SK-N-SH (cell line): Measurements from ENCODE around the gene PCDHGC4. TPM values are rescaled to one million over a fixed set of nuclear protein-coding genes. Genes with fewer than 3 reads are reported as not detected.

Source experiments
- CTCF ChIA-PET: fragments of 300-600, 350-600 bp; formaldehyde crosslinking; extraction: SDS; loops from one replicate; lab custom pipeline; 2021; lab: Yijun Ruan, JAX
- POLR2A ChIA-PET: fragments of 350-600 bp; sonication (Branson Sonifier 250); formaldehyde crosslinking; extraction: SDS; loops from one replicate; lab custom pipeline; 2020; ENCODE audit warnings: antibody characterized with exemption, inconsistent platforms; lab: Yijun Ruan, JAX
- DNase-seq: peaks from one replicate; pipeline ENCODE4 v3.0.0; 2012
- H2AFZ ChIP-seq: fragments of 200-600 bp; sonication (generic); 2 replicates; pipeline ENCODE4 v1.8.1; 2016; ENCODE audit warnings: antibody characterized with exemption, mild to moderate bottlenecking, low read depth
- H3F3A ChIP-seq: fragments of 200-600 bp; sonication (generic); replicated peaks from 2 replicates; pipeline ENCODE3; 2016; ENCODE audit warnings: antibody characterized with exemption, mild to moderate bottlenecking; ENCODE audit not compliant: insufficient read depth
- H3K27ac ChIP-seq, 2 experiments: fragments of 200-500 bp in 1 of 2; fragments of 200-600 bp in 1 of 2; sonication (Bioruptor generic) in 1 of 2; sonication (generic), shearing (Covaris generic) in 1 of 2; 2 replicates each; pipeline versions ENCODE4 v1.5.1 to v1.6.1; 2014 to 2016; ENCODE audit warnings: low read depth in 2 of 2, inconsistent platforms in 1 of 2, low read length in 1 of 2, mild to moderate bottlenecking in 1 of 2, mixed read lengths in 1 of 2
- H3K27me3 ChIP-seq: fragments of 200-600 bp; sonication (generic), shearing (Covaris generic); 2 replicates; pipeline ENCODE4 v1.6.1; 2016; ENCODE audit warnings: mixed run types; ENCODE audit not compliant: insufficient read depth
- H3K36me3 ChIP-seq, 2 experiments: fragments of 200-500 bp in 1 of 2; fragments of 200-600 bp in 1 of 2; sonication (Bioruptor generic) in 1 of 2; sonication (generic) in 1 of 2; replicated peaks in 1 of 2; 2 replicates each; pipeline versions ENCODE3 to v1.5.1; 2014 to 2016; ENCODE audit warnings: low read length in 1 of 2, mild to moderate bottlenecking in 1 of 2; ENCODE audit not compliant: insufficient read depth in 2 of 2, control insufficient read depth in 1 of 2
- H3K4me1 ChIP-seq, 2 experiments: fragments of 200-500 bp in 1 of 2; fragments of 200-600 bp in 1 of 2; sonication (Bioruptor generic) in 1 of 2; sonication (generic), shearing (Covaris generic) in 1 of 2; 2 replicates each; pipeline versions ENCODE4 v1.5.1 to v1.6.1; 2014 to 2016; ENCODE audit warnings: low read depth in 1 of 2, low read length in 1 of 2, mixed run types in 1 of 2; ENCODE audit not compliant: insufficient read depth in 2 of 2, control insufficient read depth in 1 of 2
- H3K4me2 ChIP-seq: fragments of 200-600 bp; sonication (generic), shearing (Covaris generic); 2 replicates; pipeline ENCODE4 v1.6.1; 2017; ENCODE audit warnings: mixed run types
- H3K4me3 ChIP-seq, 2 experiments: fragments of 200-500 bp in 1 of 2; fragments of 200-600 bp in 1 of 2; sonication (Bioruptor generic) in 1 of 2; sonication (generic), shearing (Covaris generic) in 1 of 2; 2 replicates each; pipeline versions ENCODE4 v1.5.1 to v1.8.1; 2014 to 2016; ENCODE audit warnings: low read depth in 2 of 2, inconsistent platforms in 1 of 2, low read length in 1 of 2, mild to moderate bottlenecking in 1 of 2, mixed read lengths in 1 of 2, moderate library complexity in 1 of 2
- H3K79me2 ChIP-seq: fragments of 200-600 bp; sonication (generic); 2 replicates; pipeline ENCODE4 v1.8.1; 2017; ENCODE audit warnings: mild to moderate bottlenecking; ENCODE audit not compliant: insufficient read depth
- H3K9ac ChIP-seq: fragments of 200-600 bp; sonication (generic); 2 replicates; pipeline ENCODE4 v1.6.1; 2017; ENCODE audit warnings: mixed run types
- H3K9me2 ChIP-seq: fragments of 200-600 bp; sonication (generic); 2 replicates; pipeline ENCODE4 v1.6.1; 2017; ENCODE audit warnings: mixed run types
- H3K9me3 ChIP-seq: fragments of 200-600 bp; sonication (generic); 2 replicates; pipeline ENCODE4 v1.6.1; 2017; ENCODE audit warnings: mixed run types, mild to moderate bottlenecking, moderate library complexity
- H4K20me1 ChIP-seq: fragments of 200-600 bp; sonication (generic); 2 replicates; pipeline ENCODE4 v1.6.1; 2017; ENCODE audit warnings: mild to moderate bottlenecking, mixed run types; ENCODE audit not compliant: insufficient read depth
- CHD2 ChIP-seq: fragments of 150-350 bp; IDR thresholded peaks from 2 replicates; pipeline ENCODE4 v1.6.1; 2018; ENCODE audit warnings: low read length; ENCODE audit not compliant: partially characterized antibody
- ELF1 ChIP-seq: IDR thresholded peaks from 2 replicates; pipeline ENCODE4 v1.4.0; 2012
- FOSL2 ChIP-seq: IDR thresholded peaks from 2 replicates; pipeline ENCODE4 v1.4.0; 2012; ENCODE audit warnings: low read depth, mild to moderate bottlenecking, moderate library complexity, borderline replicate concordance
- GABPA ChIP-seq: IDR thresholded peaks from 2 replicates; pipeline ENCODE4 v1.4.0; 2012; ENCODE audit warnings: low read depth, mild to moderate bottlenecking
- MEF2A ChIP-seq: IDR thresholded peaks from 2 replicates; pipeline ENCODE4 v1.4.0; 2012; ENCODE audit warnings: low read depth, borderline replicate concordance
- NFIC ChIP-seq: IDR thresholded peaks from 2 replicates; pipeline ENCODE4 v1.4.0; 2012; ENCODE audit warnings: borderline replicate concordance
- SMC3 ChIP-seq: IDR thresholded peaks from 2 replicates; pipeline ENCODE4 v1.6.1; 2012; ENCODE audit warnings: low read depth, low read length, improper control_type of control experiment
- TCF12 ChIP-seq: IDR thresholded peaks from 2 replicates; pipeline ENCODE4 v1.4.0; 2012
- WGBS: methylation state at CpG from one replicate; pipeline ENCODE4 v1.1.6; 2017; ENCODE audit warnings: low lambda C conversion rate; 5-methylcytosine and 5-hydroxymethylcytosine counted together
- polyA plus RNA-seq, 3 experiments: library from polyadenylated mRNA; depleted of rRNA; stranded (reverse); fragments of >200 nt; gene quantifications; 2 replicates each; pipeline ENCODE4 v1.2.3, GENCODE V29; 2012
- TF ChIP-seq, protein P1 (sequence below): fragments of 150-350 bp; IDR thresholded peaks from 2 replicates; pipeline ENCODE4 v1.6.1; 2017; ENCODE audit warnings: antibody characterized with exemption, low read length, low read depth, borderline replicate concordance
- TF ChIP-seq, protein P2 (sequence below): IDR thresholded peaks from 2 replicates; pipeline ENCODE4 v1.4.0; 2012; ENCODE audit warnings: low read depth
- TF ChIP-seq, protein P3 (sequence below): IDR thresholded peaks from 2 replicates; pipeline ENCODE4; 2012
- TF ChIP-seq, protein P4 (sequence below): IDR thresholded peaks from 2 replicates; pipeline ENCODE4 v1.4.0; 2012; ENCODE audit warnings: low read depth, borderline replicate concordance
- TF ChIP-seq, protein P5 (sequence below): IDR thresholded peaks from 2 replicates; pipeline ENCODE4 v1.4.0; 2012; ENCODE audit warnings: low read depth, borderline replicate concordance

The PCDHGC4 gene
- polyA plus RNA-seq, 1 of the 3 experiments (the other 2 are of a cell fraction) = 0.53 TPM

DNA sequence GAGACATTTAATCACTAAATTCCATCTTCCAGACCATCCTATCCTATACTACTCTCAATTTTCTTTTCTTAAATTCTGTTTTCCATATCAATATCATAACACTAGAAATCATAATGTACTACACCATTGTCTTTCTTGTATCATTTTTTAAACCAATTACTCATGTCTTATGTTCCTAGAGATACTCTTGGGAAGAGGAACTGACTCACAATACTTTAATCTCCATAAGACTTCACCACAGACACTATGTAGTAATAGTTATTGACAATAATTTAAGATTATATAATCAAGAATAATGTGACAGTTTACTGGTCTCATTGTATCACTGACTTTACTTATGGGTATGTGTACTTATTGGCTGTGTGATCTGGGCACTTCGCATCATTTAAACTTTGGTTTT, 47.9 kb downstream of the PCDHGC4 start:
- H3K4me3 ChIP-seq = no peak overlapping the region
- CTCF ChIA-PET = interaction anchor here (0.9 to 4.9 kb wide), 2 partner anchors 25 to 309 kb away, joined by 4 to 39 read pairs; partner anchors contain the start of gene PCDHB14
- H3K27ac ChIP-seq = peak overlapping the region in 1 of 2 experiments; percentile 7; a peak in 1 of 4 replicates

DNA sequence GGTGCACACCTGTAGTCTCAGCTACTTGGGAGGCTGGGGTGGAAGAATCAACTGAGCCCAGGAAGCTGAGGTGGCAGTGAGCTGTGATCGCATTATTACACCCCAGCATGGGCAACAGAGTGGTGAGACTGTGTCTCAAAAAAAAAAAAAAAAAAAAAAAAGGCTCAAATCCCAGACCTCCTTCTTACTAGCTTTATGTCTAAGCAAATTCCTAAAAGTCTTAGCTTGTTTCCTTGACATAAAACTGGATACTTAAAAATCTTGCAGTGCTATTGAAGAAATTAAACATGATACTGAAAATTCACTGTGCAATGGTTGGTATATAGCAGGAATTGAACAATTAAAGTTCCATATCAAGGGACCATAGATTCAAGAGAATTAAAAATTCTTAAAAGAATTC, 49.1 kb downstream of the PCDHGC4 start:
- WGBS = 100% methylated on average over 1 of the region's 1 CpG
- TF ChIP-seq TCF12 = peak; percentile 13; the same call in 1 of the 2 replicates
- TF ChIP-seq, protein P1, sequence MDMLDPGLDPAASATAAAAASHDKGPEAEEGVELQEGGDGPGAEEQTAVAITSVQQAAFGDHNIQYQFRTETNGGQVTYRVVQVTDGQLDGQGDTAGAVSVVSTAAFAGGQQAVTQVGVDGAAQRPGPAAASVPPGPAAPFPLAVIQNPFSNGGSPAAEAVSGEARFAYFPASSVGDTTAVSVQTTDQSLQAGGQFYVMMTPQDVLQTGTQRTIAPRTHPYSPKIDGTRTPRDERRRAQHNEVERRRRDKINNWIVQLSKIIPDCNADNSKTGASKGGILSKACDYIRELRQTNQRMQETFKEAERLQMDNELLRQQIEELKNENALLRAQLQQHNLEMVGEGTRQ = no peak
- TF ChIP-seq CHD2 = no peak
- no peak for TF ChIP-seq ELF1
- no peak for TF ChIP-seq MEF2A

More for the DNA sequence above, 47.9 kb downstream of the PCDHGC4 start:
- Histone ChIP-seq H3K36me3 (peaks cover 0 to 32% of the 10 kb centered on the region in 2 experiments), H3K9me2 (no peaks in the 10 kb centered on the region), H3K9me3 (no peaks in the 10 kb centered on the region), H3K79me2 (no peaks in the 10 kb centered on the region; the same call in 1 of the 2 replicates), H2AFZ (no peak overlapping the region), H3K27me3 (no peaks in the 10 kb centered on the region), H3F3A (peaks cover 14% of the 10 kb centered on the region), H3K9ac (no peak overlapping the region), H3K4me1 (peaks cover 18 to 36% of the 10 kb centered on the region in 2 experiments), H4K20me1 (no peaks in the 10 kb centered on the region), H3K4me2 (no peak overlapping the region)
- 100% methylated on average over 1 of the region's 1 CpG for WGBS
- TF ChIP-seq, protein P2, sequence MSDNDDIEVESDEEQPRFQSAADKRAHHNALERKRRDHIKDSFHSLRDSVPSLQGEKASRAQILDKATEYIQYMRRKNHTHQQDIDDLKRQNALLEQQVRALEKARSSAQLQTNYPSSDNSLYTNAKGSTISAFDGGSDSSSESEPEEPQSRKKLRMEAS = no peak
- no peak for TF ChIP-seq GABPA
- TF ChIP-seq NFIC = no peak
- TF ChIP-seq, protein P1 = no peak
- no peak for TF ChIP-seq ELF1
- TF ChIP-seq, protein P3, sequence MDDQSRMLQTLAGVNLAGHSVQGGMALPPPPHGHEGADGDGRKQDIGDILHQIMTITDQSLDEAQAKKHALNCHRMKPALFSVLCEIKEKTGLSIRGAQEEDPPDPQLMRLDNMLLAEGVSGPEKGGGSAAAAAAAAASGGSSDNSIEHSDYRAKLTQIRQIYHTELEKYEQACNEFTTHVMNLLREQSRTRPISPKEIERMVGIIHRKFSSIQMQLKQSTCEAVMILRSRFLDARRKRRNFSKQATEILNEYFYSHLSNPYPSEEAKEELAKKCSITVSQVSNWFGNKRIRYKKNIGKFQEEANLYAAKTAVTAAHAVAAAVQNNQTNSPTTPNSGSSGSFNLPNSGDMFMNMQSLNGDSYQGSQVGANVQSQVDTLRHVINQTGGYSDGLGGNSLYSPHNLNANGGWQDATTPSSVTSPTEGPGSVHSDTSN = no peak
- TF ChIP-seq SMC3 = no peak
- TF ChIP-seq, protein P4, sequence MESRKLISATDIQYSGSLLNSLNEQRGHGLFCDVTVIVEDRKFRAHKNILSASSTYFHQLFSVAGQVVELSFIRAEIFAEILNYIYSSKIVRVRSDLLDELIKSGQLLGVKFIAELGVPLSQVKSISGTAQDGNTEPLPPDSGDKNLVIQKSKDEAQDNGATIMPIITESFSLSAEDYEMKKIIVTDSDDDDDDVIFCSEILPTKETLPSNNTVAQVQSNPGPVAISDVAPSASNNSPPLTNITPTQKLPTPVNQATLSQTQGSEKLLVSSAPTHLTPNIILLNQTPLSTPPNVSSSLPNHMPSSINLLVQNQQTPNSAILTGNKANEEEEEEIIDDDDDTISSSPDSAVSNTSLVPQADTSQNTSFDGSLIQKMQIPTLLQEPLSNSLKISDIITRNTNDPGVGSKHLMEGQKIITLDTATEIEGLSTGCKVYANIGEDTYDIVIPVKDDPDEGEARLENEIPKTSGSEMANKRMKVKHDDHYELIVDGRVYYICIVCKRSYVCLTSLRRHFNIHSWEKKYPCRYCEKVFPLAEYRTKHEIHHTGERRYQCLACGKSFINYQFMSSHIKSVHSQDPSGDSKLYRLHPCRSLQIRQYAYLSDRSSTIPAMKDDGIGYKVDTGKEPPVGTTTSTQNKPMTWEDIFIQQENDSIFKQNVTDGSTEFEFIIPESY = no peak
- TF ChIP-seq FOSL2 = no peak
- TF ChIP-seq, protein P5, sequence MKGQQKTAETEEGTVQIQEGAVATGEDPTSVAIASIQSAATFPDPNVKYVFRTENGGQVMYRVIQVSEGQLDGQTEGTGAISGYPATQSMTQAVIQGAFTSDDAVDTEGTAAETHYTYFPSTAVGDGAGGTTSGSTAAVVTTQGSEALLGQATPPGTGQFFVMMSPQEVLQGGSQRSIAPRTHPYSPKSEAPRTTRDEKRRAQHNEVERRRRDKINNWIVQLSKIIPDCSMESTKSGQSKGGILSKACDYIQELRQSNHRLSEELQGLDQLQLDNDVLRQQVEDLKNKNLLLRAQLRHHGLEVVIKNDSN = no peak
- POLR2A ChIA-PET = no interaction called here
- no peak for DNase-seq

More for the DNA sequence above, 49.1 kb downstream of the PCDHGC4 start:
- peak overlapping the region in 1 of 2 experiments; percentile 75; a peak in 2 of 4 replicates for H3K27ac ChIP-seq
- no peaks in the 10 kb centered on the region for H4K20me1 ChIP-seq
- no peak overlapping the region for H3K4me3 ChIP-seq
- no peaks in the 10 kb centered on the region for H3K9me3 ChIP-seq
- peaks cover 11 to 27% of the 10 kb centered on the region in 2 experiments for H3K4me1 ChIP-seq
- CTCF ChIA-PET = interaction anchor here (0.8 to 4.9 kb wide), 4 partner anchors 10 to 310 kb away, joined by 3 to 39 read pairs (median 11); partner anchors contain the start of genes PCDHB14 and PCDHGC3
- H3K4me2 ChIP-seq = no peak overlapping the region
- no peaks in the 10 kb centered on the region; the same call in 1 of the 2 replicates for H3K79me2 ChIP-seq
- peaks cover 0 to 25% of the 10 kb centered on the region in 2 experiments for H3K36me3 ChIP-seq
- no peaks in the 10 kb centered on the region for H3K27me3 ChIP-seq
- no peak overlapping the region for H2AFZ ChIP-seq
- POLR2A ChIA-PET = no interaction called here
- DNase-seq = no peak
- peaks cover 14% of the 10 kb centered on the region for H3F3A ChIP-seq
- H3K9ac ChIP-seq = no peak overlapping the region
- H3K9me2 ChIP-seq = no peaks in the 10 kb centered on the region
